Activated naive CD4-positive, alpha-beta T cell treated with anti-CD3 and anti-CD28 coated beads for 36 hours (primary cell): ENCODE data around the gene OBSCN. TPM values are rescaled to one million over a fixed set of nuclear protein-coding genes. Genes with fewer than 3 reads are reported as not detected.
A peak's percentile ranks its signal among the peaks of the same experiment; 100 is the strongest.

Experiments
- CTCF ChIA-PET: fragments of 350-600 bp; sonication (Branson Sonifier 250); formaldehyde crosslinking; loops from one replicate; lab custom pipeline; 2021; ENCODE audit warnings: antibody characterized with exemption; lab: Charles Lee
- DNase-seq: peaks from one replicate; pipeline ENCODE4 v3.0.0-alpha.2; 2020
- H3K27ac Mint-ChIP-seq: one replicate; pipeline ENCODE4 v1.8.0; 2021; ENCODE audit warnings: mild to moderate bottlenecking, mixed read lengths
- H3K27me3 Mint-ChIP-seq: one replicate; pipeline ENCODE4 v1.8.0; 2021; ENCODE audit warnings: low read depth, mixed read lengths
- H3K36me3 Mint-ChIP-seq: one replicate; pipeline ENCODE4 v1.8.0; 2021; ENCODE audit warnings: low read depth, mixed read lengths
- H3K4me1 Mint-ChIP-seq: one replicate; pipeline ENCODE4 v1.8.0; 2021; ENCODE audit warnings: low read depth, mixed read lengths
- H3K4me3 Mint-ChIP-seq: one replicate; pipeline ENCODE4 v1.8.0; 2021; ENCODE audit warnings: mild to moderate bottlenecking, moderate library complexity, mixed read lengths
- H3K9me3 Mint-ChIP-seq: one replicate; pipeline ENCODE4 v1.8.0; 2021; ENCODE audit warnings: mixed read lengths
- intact Hi-C: fragments of 100-400 bp; cut with micrococcal nuclease; formaldehyde crosslinking; loops from one replicate; pipeline ENCODE4 v1.15.1; 2023
- total RNA-seq, 2 experiments: library from RNA; stranded (reverse); gene quantifications; one replicate each; pipeline ENCODE4 v1.2.3, GENCODE V29; 2021

The OBSCN gene
- total RNA-seq, 2 experiments from 2014 or later, result 11.5 to 13.5 TPM

DNA sequence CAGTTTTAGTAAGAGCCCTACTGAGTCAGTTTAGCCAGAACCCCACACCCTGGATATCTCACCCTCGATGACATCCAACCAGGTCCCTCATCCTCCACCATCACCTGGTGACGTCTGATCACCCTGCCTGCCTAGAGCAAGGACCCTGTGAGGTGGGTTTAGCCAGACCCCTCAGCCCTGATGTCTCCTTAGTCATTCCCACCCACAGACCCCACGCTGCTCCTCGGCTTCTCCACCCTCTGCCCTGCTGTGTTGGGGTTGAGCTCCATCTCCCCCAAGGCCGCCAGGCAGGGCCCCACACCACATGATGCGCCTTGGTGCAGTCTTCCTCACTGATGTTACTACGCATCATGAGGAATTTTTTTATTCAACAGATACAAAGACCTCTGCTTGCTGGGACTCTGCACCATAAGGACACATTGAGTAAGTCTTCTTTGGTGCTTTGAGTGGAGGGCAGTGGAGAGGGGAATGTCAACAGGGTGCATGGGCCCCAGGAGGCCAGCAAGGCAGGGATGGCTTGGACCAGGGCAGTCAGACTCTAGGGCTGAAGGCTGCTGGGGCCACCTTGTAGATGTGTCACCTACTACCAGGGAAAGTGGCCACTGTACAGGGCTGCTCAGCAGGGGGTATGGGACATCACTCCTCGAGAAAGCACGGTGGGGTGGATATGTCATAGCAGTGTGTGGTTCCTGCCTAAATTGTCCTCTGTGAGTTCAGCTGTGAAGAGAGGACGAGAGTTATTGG lies 43.9 kb upstream of the OBSCN start:
- Mint-ChIP-seq H3K27me3 (no peaks in the 10 kb centered on the region), H3K4me3 (peak overlapping the region; percentile 91), H3K36me3 (no peaks in the 10 kb centered on the region), H3K4me1 (peaks cover 38% of the 10 kb centered on the region), H3K27ac (peak overlapping the region; percentile 77), H3K9me3 (no peaks in the 10 kb centered on the region)
- CTCF ChIA-PET, result interaction anchor here (0.6 to 1.2 kb wide), 4 partner anchors 16 to 164 kb away, joined by 3 to 5 read pairs (median 4); no protein-coding TSS in a partner anchor
- intact Hi-C loops, result loop anchor here (10.0 kb wide), 1 partner anchor 399 kb away; no protein-coding TSS in a partner anchor
- no peak for DNase-seq

DNA sequence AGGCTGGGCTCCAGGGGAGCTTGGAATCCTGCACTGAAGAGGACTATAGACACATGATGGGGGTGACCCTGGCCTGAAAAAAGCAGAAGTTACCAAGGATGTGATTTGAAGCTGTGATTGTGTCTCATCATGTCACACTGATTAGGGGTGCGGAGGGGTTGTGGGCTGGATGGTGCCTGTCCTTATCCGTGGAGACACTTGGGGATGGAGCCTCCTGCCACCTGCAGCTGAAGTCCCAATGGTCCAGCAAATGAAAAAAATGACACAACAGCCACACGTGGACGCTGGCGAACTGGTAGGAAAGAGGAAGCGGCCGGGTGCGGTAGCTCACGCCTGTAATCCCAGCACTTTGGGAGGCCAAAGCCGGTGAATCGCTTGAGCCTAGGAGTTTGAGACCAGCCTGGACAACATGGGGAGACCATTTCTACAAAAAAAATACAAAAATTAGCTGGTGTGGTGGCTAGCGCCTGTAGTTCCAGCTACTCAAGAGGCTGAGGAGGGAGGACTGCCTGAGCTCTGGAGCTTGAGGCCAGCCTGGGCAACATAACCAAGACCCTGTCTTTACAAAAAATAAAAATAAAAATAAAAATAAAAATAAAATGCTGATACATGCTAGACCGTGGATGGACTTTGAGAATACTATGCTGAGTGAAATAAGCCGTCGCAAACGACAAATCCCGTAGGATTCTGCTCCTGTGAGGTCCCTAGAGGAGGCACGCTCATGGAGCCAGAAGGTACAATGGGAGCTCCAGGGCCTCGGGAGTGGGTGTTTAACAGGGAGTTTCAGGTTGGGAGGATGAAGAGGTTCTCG lies 43.1 kb upstream of the OBSCN start:
- Mint-ChIP-seq H3K27ac (peak overlapping the region; percentile 93), H3K9me3 (no peaks in the 10 kb centered on the region), H3K4me3 (peak overlapping the region; percentile 91), H3K27me3 (no peaks in the 10 kb centered on the region), H3K4me1 (peaks cover 42% of the 10 kb centered on the region), H3K36me3 (no peaks in the 10 kb centered on the region)
- CTCF ChIA-PET, result interaction anchor here (0.6 to 1.2 kb wide), 9 partner anchors 11 to 1886 kb away, joined by 3 to 6 read pairs (median 4); partner anchors contain the start of gene GUK1
- DNase-seq, result no peak
- intact Hi-C loops, result loop anchor here (1.0 to 10.0 kb wide), 5 partner anchors 24 to 1282 kb away; partner anchors contain the start of genes COQ8A, GUK1 and ZNF678

DNA sequence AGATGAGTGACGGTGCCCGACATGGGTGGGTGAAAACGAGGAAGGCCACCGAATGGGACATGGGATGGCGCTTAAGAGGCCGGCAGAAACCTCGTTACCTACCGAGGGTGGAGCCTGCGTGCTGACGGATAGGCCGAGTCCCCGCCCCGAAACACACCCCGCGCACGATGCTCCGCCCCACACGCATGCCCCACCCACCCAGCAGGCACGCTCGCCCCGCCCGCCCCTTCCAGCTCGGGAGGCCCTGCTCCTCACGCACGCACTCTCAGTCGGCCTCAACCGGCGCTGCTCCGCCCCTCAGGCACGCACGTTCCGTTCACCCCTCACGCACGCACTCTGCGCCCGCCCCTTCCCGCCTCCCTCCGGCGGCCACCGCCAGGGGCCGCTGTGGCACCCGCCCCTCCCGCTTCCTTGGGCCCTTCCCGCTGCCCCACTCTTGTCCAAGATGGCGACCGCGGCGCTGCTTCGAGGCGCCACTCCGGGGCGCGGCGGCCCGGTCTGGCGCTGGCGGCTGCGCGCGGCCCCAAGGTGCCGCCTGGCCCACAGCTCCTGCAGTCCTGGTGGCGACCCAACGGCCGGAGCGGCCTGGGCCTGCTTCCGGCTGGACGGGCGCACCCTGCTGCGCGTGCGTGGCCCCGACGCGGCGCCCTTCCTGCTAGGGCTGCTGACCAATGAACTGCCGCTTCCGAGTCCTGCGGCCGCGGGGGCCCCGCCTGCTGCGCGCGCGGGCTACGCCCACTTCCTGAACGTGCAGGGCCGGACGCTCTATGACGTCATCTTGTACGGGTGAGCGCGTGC lies 42.3 kb upstream of the OBSCN start, which contains the start of gene IBA57:
Gene IBA57, plus strand, starts transcription at position 433 of the 798 bp plus-strand sequence. Its CDS starts 13 bp downstream, at position 446.
- no peaks in the 10 kb centered on the region for H3K9me3 Mint-ChIP-seq
- H3K27me3 Mint-ChIP-seq, result no peaks in the 10 kb centered on the region
- no peaks in the 10 kb centered on the region for H3K36me3 Mint-ChIP-seq
- peaks cover 42% of the 10 kb centered on the region for H3K4me1 Mint-ChIP-seq
- intact Hi-C loops, result loop anchor here (1.0 to 10.0 kb wide), 14 partner anchors 9 to 1283 kb away; partner anchors contain the start of genes ARF1, C1orf35, COQ8A and GUK1
- peak within 1 kb of the TSS; percentile 93 for H3K27ac Mint-ChIP-seq
- peak; percentile 99 for DNase-seq
- CTCF ChIA-PET, result interaction anchor here (0.6 to 3.8 kb wide), 15 partner anchors 11 to 1886 kb away, joined by 3 to 21 read pairs (median 5); partner anchors contain the start of gene GUK1
- H3K4me3 Mint-ChIP-seq, result peak within 1 kb of the TSS; percentile 91

DNA sequence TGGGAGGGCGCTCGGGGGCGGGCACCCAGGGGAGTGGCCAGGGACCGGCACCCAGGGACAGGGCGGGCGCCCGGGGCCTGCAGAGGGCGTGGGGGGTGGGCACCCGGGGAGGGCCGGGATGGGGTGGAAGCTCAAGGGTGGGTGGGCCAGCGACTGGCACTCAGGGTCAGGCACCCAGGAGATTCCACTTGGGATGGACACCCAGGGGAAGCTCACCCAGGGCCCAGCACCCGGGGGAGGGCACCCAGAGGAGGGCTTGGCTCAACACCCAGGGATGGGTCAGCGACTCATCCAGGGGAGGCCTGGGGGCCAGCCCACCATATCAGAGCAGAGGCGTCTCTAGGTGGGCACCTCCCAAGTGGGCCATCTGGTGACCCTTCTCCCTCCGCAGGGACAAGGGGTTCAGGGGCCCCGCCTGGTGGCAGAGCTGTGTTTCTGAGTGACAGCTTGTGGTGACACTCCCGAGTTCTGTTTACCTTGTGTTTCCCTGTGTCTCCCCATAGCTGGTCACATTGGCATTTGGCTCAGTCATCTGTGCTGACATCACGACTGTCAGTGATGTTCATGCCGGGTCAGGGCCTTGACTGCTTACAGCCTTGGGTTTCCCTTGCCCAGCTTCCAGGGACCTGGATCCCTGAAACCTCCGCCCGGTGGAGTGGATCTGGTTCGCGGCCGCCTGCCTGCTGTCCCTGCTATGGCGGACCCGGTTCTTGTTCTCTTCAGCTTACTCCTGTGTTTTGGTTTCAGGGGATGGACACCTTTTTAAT lies 41.5 kb upstream of the OBSCN start:
- peak; percentile 67 for DNase-seq
- Mint-ChIP-seq H3K36me3 (no peaks in the 10 kb centered on the region), H3K9me3 (no peaks in the 10 kb centered on the region), H3K4me1 (peaks cover 42% of the 10 kb centered on the region), H3K27me3 (no peaks in the 10 kb centered on the region), H3K27ac (peak overlapping the region; percentile 74), H3K4me3 (peak overlapping the region; percentile 71)
- CTCF ChIA-PET, result interaction anchor here (0.6 to 3.8 kb wide), 12 partner anchors 10 to 168 kb away, joined by 3 to 21 read pairs (median 6); no protein-coding TSS in a partner anchor
- intact Hi-C loops, result loop anchor here (1.0 to 10.0 kb wide), 12 partner anchors 8 to 1284 kb away; partner anchors contain the start of genes ARF1, C1orf35, COQ8A and MRPL55

DNA sequence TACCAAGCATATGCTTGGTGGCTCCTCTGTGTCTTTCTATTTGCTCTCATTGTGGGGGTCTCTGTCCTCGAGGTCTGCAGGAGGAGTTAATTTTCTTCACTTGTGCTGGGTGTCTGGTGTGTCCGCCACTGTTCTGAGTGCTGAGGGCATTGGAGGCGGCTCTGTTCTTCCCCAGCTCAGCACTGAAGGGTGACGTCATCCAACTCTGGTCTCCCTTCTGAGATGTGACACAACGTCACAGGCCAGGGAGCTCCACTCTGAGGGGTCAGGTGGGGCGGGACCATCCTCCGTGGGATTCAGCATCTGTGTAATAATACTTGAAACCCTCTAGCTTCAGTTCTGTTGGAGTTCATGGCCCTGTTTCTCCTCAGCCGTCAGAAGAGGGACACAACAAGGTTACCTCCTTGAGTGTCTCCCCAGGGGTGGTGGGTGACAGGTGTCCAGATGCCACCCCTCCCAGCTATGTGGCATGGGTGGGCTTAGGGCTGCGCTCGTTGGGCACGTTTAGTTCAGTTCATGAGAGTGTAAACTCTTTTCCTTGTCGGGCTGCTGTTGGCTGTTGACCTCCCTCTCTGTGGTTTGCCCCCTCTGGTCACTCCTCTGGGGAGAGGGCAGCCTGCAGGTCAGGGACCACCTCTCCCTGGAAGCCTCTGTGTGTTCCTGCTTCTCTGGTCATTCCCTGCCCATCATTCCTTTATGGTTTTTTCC lies 39.1 kb upstream of the OBSCN start:
- no peaks in the 10 kb centered on the region for H3K27me3 Mint-ChIP-seq
- DNase-seq, result no peak
- H3K4me3 Mint-ChIP-seq, result no peak overlapping the region
- no peaks in the 10 kb centered on the region for H3K36me3 Mint-ChIP-seq
- peaks cover 31% of the 10 kb centered on the region for H3K4me1 Mint-ChIP-seq
- intact Hi-C loops, result loop anchor here (5.0 to 10.0 kb wide), 3 partner anchors 404 to 1286 kb away; partner anchors contain the start of gene COQ8A
- H3K9me3 Mint-ChIP-seq, result no peaks in the 10 kb centered on the region
- no peak overlapping the region for H3K27ac Mint-ChIP-seq
- CTCF ChIA-PET, result interaction anchor here (0.6 to 3.8 kb wide), 5 partner anchors 8 to 45 kb away, joined by 3 to 21 read pairs (median 3); no protein-coding TSS in a partner anchor

DNA sequence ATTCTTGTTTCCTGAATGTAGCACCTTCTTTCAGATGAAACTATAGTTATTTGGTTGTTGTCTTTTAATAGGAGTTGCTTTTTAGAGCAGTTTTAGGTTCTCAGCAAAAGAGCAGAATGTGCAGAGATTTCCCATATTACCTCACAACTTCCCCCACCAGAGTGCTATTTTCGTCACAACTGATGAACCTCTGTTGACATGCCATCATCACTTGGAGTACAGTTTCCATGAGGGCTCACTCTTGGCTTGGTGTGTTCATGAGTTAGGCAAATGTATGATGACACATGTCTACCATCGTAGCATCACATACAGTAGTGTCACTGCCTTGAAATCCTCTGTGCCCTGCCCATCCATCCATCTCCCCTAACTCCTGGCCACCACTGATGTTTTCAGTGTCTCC lies 38.5 kb upstream of the OBSCN start:
- no peak for DNase-seq
- no peaks in the 10 kb centered on the region for H3K27me3 Mint-ChIP-seq
- intact Hi-C loops, result loop anchor here (5.0 to 10.0 kb wide), 3 partner anchors 405 to 1287 kb away; partner anchors contain the start of gene COQ8A
- no peak overlapping the region for H3K27ac Mint-ChIP-seq
- no peaks in the 10 kb centered on the region for H3K36me3 Mint-ChIP-seq
- H3K4me3 Mint-ChIP-seq, result no peak overlapping the region
- CTCF ChIA-PET, result interaction anchor here (0.6 to 3.8 kb wide), 4 partner anchors 10 to 1289 kb away, joined by 3 to 21 read pairs (median 4); no protein-coding TSS in a partner anchor
- H3K4me1 Mint-ChIP-seq, result peaks cover 25% of the 10 kb centered on the region
- H3K9me3 Mint-ChIP-seq, result no peaks in the 10 kb centered on the region

DNA sequence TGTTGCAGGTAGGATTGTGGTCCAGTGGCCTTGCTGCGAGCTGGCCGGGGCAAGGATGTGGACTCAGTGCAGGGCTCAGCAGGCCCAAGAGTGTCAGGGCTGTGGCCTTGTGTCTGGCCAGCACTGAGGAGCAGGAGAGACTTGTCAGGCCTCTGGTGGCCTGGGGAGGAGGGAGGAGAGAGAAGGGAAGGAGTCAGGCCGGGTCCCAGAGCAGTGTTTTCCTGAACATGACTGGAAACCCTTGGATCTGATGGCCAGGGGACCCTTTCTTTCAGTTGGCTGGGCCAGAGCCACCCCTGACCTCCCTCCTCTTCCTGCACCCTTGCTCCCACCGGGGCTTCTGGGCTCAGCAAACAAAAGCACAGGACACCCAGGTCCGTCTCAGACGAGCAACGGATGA lies 37.2 kb upstream of the OBSCN start:
- peaks cover 20% of the 10 kb centered on the region for H3K4me1 Mint-ChIP-seq
- intact Hi-C loops, result no loop called here
- H3K4me3 Mint-ChIP-seq, result no peak overlapping the region
- no peak overlapping the region for H3K27ac Mint-ChIP-seq
- H3K36me3 Mint-ChIP-seq, result no peaks in the 10 kb centered on the region
- DNase-seq, result no peak
- H3K9me3 Mint-ChIP-seq, result no peaks in the 10 kb centered on the region
- H3K27me3 Mint-ChIP-seq, result no peaks in the 10 kb centered on the region
- CTCF ChIA-PET, result interaction anchor here (1.1 kb wide), 1 partner anchor 9 kb away, joined by 3 read pairs; no protein-coding TSS in a partner anchor

DNA sequence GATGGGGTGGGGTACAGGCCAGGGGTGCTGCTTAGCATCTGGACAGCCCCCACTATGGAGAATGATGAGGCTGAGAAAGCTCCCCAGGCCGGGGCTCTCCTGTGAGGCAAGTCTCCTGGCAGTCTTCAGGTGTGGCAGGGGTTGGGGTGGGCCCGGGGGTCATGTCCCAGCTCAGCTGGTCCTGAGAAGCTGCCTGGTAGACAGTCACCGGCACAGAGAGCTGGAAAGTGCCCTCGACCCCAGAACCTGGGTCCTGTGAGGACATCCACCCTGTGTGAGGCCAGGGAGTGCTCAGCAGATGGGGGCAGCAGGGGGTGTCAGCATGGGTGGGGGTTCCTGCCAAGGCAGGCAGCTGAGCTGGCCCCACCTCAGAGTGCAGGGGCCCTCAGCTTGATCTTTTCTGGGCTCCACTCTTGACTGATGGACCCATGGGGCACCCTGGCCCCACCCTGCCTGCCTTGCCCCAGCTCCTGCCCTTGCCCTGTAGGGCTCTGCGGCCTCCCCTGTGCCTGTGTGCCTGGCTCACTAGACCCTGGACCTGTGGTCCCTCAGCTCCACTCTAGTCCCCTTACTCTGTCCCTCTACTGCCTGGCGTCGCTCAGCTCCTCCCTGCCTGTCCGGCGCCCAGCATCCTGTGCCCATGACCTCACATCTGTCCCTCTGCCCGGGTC lies 36.5 kb upstream of the OBSCN start:
- no peaks in the 10 kb centered on the region for H3K9me3 Mint-ChIP-seq
- intact Hi-C loops, result no loop called here
- no peaks in the 10 kb centered on the region for H3K27me3 Mint-ChIP-seq
- peaks cover 20% of the 10 kb centered on the region for H3K4me1 Mint-ChIP-seq
- H3K4me3 Mint-ChIP-seq, result no peak overlapping the region
- DNase-seq, result no peak
- H3K27ac Mint-ChIP-seq, result no peak overlapping the region
- H3K36me3 Mint-ChIP-seq, result no peaks in the 10 kb centered on the region
- CTCF ChIA-PET, result interaction anchor here (0.7 kb wide), 1 partner anchor 175 kb away, joined by 4 read pairs; no protein-coding TSS in a partner anchor

DNA sequence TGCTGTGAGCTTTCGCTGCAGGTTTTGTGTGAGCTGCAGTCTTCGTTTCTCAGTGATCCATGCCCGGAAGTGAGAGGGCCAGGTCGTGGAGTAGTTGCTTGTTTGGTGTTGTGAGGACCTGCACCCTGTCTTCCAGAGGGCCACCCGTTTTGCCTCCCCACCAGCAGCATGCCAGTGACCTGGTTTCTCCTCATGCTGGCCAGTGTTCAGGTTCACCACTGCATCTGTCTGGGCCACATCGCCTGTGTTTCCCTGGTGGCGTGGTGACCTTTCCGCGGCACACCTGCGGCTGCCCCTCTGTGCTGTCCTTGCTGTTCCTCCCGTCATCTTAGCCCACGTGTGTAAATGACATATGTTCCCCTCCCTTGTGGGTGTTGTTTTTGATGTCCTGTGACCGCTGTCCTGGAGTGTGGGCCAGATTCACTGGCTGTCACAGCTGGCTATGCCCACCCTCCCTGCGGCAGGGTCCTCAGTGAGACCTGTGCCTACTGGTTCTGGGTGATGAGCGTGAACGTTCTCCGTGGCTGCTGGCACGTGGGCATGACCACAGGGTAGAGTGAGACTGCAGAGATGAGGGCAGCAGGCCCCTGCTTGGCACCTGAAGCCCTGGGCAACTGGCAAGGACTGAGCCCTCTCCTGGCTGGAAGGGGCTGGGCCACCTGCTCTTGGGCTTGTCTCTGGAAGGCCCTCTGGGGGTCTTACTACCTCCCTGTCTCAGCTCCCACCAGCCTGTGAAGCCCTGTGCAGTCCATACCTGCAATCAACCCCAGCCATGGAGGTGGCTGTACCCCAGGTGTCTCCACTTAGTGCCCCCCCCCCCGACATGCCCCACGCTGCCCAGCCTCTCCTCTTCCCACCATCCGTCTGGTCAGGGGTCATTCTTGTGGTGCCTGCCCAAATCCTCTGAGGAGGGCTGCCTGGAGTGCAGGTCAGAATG lies 35.0 kb upstream of the OBSCN start:
- Mint-ChIP-seq H3K4me3 (no peak overlapping the region), H3K27me3 (no peaks in the 10 kb centered on the region), H3K36me3 (no peaks in the 10 kb centered on the region), H3K9me3 (no peaks in the 10 kb centered on the region), H3K4me1 (peaks cover 10% of the 10 kb centered on the region), H3K27ac (no peak overlapping the region)
- intact Hi-C loops, result no loop called here
- CTCF ChIA-PET, result interaction anchor here (0.8 kb wide), 1 partner anchor 32 kb away, joined by 3 read pairs; no protein-coding TSS in a partner anchor
- no peak for DNase-seq
